HG03139 (cell line): ENCODE measurements around the gene NPW.
A peak's percentile ranks its signal among the peaks of the same experiment; 100 is the strongest.

ENCODE experiments used
- ATAC-seq: cut with Tn5 transposase; IDR thresholded peaks from one replicate; pipeline ENCODE4 v1.9.1; 2021; ENCODE audit not compliant: unreplicated experiment

The NPW gene

DNA sequence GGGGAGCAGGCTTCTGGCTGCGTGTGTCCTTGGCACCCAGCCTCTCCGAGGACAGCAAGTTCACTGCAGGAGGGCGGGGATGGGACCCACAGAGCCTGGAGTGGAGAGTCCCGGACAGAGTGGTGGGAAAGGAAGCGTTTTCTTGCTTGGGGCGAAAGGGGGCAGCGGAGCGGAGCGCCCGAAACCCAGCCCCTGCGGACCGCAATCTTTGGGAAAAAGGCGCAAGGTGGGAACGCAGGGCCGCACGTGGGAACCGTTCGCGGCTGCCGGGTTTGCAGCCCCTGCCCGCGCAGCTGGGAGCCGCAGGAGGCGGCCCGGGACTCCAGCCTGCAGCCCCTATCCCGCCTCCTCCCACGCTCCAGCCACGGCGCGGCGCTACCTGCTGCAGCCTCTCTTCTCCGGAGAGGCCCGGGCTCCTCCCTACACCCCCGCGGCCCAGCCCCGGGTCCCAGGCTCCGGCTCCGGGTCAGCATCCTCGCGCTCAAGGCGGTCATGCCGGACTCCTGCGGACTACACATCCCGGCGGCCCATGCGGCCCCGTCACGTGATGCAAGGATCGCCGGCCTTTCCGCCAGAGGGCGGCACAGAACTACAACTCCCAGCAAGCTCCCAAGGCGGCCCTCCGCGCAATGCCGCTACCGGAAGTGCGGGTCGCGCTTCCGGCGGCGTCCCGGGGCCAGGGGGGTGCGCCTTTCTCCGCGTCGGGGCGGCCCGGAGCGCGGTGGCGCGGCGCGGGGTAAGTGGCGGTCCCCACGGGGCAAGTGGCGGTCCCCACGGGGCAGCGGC lies 27.9 kb downstream of the NPW start, which contains the start of the genes NTHL1 and TSC2:
TSS of gene NTHL1 (minus strand) at position 505 of the 786 bp plus-strand sequence. CDS start at position 494, 11 bp downstream.
TSS of gene TSC2 (plus strand) at position 656 of the 786 bp plus-strand sequence. CDS start 631 bp downstream, outside the sequence.
- peak; percentile 91 for ATAC-seq

DNA sequence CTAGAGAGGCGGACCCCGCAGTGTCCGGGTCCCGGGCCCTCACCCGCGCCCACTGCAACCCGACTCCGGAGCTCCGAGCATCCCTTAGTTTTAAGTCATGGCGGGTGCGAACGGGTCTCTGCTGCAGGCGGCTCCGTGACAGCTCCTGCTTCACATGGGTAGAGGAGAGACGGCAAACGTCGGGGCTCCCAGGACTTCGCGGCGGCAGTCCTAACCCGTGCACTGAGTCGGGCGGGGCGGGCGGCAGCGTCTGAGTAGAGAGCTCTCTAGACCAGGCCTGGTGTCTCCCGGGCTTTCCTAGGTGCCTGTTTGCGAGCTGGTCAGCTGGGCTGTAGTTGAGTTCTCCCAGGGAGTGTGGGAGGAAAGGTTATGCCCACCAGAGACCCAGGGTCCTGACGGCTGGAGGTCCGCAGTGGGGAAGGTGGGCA lies 28.5 kb downstream of the NPW start:
- ATAC-seq: no peak

DNA sequence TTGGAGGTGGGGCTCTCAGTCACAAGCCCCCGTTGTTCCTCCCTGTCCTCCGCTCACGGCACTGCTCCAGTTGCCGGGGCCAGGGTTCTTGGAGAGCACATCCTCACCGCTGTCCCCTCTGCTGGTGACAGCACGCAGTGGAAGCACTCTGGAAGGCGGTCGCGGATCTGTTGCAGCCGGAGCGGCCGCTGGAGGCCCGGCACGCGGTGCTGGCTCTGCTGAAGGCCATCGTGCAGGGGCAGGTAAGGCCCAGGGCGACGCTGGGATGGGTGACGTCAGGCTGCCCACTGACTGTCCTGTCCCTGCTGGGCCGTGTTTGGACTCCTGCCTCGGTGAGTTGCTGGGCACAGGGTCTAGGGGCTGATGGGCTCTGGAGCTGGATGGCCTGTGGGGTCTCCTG lies 33.6 kb downstream of the NPW start:
- ATAC-seq: no peak

DNA sequence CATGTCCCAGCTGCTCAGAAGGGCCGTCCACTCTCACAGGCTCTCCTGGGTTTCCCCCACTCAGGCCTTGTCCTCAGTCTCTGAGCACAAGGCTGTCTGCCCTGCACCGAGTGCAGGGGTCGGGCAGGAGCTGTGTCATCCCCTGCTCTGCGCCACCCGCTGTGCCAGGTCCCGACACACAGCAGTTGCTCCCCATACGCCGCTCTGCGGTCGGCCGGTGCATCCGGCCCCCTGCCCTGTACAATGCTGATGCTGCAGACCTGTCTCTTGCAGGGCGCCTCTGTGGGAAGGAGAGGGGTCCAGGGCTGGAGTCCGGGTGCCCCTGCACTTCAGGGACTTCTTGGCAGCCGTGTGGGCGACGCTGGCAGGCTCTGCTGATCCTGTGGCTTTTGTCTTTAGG lies 34.3 kb downstream of the NPW start:
- ATAC-seq: no peak

DNA sequence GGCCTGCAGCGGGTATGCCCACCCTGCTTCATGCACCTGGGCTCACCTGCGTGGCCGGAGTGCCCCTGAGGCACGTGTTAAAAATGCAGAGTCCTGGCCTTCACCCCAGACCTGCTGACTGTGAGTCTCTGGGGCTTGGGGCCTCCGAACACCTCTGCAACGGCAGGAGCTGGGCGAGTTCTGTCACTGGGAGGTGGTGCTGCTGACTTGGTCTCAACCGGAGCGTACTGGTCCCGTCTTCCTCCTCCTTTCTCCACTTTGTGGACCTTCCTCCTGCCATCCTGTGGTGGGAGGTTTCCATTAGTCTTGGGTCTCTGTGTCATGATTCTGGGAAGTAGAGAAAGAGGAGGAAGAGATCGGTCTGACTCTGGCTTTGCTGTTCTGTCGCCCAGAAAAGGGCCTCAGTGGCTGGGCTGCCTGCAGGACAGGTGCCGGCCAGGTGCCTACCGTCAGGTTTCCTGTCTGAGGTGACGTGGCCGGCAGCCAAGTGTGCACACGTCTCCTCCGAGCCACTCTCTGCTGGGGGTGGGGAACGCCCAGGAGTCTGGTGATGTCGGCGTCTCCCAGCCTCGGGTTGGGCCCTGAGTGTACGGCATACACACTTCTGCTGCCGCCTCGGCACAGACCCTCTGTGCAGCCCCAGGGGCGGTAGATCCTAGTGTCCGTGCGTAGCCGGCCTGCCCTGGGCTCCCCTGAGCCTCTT lies 35.1 kb downstream of the NPW start:
- ATAC-seq: no peak

DNA sequence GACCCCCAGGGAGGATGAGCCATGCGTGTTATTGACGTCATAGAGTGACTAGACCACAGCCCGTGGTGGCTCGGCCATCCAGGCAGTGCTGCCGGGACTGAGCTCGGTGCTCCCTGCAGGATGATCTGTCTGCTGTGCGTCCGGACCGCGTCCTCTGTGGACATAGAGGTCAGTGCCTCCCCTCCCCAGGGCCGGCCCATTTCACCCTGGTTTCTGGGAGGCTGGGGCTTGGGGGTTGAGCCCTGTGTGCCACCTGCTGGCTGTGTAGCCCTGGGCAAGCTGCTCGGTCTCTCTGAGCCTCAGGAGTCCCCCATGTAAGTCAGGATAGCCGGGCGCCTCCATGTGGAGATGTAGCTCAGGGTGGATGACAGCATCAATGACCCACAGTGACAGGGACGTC lies 36.5 kb downstream of the NPW start:
- no peak for ATAC-seq

DNA sequence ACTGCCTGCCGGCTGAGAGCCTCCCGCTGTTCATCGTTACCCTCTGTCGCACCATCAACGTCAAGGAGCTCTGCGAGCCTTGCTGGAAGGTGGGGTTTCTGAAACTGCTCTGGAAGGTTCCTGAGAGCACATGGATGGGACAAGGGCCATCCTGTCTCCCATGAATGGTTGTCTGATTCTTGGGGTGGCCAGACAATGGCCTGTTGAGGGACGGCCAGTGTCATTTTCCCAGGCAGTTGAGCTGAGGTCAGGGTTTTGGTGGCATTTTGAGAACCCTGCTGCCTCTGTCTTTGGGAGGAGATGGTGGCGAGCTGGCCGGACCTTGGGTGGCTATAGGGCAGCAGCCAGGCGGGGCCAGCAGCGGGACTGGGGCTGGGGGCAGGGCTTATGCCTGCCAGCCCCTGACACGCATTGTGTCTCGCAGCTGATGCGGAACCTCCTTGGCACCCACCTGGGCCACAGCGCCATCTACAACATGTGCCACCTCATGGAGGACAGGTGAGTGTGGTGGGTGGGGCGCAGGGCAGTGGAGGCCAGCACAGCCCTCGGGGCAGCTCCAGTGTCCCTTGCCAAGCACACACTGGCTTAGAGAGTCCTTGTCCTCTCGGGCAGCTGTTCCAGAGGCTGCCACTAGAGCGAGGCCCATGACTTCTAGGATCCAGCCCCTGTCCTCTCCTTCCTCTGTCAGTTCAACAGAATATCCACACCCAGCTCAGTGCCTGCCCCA lies 37.3 kb downstream of the NPW start:
- no peak for ATAC-seq

DNA sequence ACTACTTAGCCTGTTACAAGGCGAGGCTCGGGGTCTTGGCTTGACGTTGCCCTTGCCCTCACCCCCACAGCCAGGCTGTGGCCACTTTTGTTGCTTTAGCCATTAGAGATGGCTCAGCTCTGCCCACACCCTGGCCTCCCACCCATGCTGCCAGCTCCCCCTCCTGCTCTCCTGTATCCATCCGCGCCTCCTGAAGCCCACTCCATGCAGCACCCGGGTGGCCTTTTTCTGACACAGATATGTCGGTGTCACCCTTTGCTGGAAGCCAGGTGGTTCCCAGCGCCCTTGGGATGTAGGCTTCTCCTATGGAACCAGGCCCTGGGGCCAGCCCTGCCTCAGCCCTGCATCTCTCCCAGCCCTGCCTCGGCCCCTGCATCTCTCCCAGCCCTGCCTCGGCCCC lies 37.9 kb downstream of the NPW start:
- no peak for ATAC-seq

DNA sequence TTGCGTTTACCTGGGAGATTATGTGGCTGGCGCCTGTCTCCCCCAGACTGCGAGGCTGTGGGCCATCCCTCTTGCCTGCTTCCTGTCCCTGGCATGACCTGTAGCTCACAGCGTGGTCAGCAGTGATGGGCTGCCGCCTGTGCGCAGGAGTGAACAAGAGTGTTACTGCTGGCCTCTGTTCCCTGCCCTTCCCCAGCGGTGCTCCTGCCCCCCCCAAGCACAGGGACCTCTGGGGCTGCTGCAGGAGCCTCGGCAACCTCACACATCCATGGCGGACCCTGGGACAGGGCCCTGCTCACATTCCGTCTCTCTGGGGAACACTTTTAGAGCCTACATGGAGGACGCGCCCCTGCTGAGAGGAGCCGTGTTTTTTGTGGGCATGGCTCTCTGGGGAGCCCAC lies 38.8 kb downstream of the NPW start:
- ATAC-seq: no peak

DNA sequence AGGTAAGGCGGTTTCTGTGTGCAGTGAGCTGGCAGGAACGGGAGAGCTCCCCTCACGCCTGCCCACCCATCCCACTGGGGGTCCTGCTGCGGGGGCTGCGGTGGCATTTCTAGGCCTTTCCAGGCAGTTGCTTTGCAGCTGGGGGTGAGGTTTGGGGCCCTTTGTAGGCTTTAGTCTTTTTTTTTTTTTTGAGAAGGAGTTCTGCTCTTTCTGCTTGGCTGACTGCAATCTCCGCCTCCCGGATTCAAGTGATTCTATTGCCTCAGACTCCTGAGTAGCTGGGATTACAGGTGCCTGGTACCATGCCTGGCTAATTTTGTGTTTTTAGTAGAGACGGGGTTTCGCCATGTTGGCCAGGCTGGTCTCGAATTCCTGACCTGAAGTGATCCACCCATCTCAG lies 39.3 kb downstream of the NPW start:
- no peak for ATAC-seq

DNA sequence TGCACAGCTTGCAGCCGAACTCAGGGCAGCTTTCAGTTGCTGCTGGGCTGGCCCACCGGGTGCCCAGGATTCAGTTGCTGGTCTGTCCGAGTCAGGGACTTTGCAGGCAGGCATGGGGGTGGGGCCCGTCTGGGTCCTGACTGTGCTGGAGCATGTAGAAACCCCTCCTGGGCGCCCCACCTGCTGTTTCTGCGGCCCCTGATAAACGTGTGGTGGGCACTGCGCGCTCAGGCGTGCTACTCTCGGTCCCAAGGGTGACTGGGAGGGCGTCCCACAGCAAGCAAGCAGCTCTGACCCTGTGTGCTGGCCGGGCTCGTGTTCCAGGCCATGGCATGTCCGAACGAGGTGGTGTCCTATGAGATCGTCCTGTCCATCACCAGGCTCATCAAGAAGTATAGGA lies 40.8 kb downstream of the NPW start:
- ATAC-seq: no peak

DNA sequence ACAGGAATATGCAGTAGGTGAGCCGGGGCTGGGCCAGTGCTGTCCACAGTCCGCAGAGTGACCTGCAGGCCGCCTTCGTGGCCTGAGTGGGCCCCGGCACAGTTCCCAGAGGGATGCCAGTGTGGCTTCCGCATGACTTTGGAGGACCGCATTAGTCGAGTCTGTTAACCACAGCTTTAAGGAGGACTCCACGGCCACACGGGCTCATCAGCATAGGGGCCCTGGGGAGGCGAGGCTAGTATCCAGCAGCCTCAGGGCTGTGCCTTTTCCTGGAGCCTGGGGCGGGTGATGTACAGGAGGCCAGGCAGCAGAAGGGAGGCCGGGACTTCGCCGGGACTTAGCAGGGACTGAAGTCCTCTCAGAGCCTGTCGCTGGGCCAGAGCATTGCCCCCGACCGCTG lies 41.4 kb downstream of the NPW start:
- no peak for ATAC-seq

DNA sequence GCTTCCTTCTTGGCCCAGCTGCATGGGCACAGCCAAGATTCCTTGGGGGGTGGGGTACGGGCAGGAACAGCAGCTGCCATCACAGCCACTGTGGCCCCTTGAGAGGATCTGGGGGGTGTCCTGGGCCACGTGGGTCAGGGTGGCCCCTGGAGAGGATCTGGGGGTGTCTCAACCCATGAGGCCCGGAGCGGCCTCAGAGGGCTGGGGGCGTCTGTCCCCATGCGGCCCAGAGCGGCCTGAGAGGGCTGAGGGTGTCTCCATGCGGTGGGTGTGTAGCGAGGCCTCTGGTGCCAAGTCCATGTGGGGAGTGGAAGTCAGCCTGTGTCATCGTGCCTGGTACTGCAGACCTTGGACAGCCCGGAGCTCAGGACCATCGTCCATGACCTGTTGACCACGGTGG lies 41.9 kb downstream of the NPW start:
- ATAC-seq: no peak

DNA sequence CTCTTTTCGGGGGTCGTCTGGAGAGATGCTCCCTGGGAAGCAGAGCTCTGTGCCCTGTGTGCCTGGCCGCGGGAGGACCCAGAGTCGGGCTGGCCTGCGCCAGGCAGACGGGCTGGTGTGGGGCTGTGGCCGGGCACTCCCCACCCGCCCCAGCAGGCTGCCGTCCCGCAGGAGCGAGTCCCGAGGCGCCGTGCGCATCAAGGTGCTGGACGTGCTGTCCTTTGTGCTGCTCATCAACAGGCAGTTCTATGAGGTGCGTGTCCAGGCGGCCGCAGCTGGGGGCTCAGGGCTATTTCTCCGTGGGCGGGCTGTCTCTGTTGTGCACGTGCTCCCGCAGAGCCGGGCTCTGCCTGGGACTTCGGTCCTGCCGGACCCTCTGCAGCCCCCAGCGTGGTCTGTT lies 43.2 kb downstream of the NPW start:
- ATAC-seq: no peak

DNA sequence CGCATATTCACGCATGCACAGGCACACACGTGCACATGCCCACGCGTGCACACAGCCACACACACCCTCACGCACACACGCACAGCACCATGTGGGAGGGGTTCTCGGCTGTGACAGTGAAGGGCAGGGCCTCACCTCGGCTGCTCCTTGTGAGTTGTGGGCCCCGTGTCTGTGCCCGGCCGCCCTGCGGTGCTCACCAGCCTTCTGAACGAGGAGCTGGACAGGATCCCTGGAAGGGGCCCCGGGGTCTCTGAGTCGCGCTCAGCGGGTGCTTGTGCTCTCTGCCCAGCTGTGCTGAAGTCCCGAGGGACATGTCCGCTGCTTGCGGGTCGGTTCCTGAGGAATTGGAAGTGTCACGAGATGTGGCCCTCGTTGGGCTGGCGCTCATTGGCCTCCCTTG lies 44.3 kb downstream of the NPW start:
- ATAC-seq: no peak

DNA sequence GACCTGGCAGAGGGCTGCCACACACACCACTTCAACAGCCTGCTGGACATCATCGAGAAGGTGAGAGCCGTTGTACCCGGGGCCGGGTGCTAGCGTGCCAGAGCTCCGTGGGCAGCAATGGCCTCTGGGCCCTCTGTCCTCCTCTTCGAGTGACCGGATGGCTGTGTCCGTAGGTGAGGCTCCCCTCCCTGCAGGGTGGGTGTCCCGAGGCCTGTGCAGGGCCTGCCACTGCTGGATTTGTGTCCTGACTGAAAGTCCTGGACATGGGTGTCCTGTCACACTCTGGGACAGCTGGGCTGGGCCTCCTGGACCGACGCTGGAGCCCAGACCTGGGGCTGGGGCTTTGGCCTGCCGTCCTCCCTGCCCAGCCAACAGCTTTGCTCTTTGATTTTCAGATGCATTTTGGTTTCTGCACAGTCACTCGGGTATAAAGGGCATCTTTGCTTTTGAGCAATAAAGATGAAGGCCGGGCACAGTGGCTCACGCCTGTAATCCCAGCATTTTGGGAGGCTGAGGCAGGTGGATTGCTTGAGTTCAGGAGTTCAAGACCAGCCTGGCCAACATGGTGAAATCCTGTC lies 44.9 kb downstream of the NPW start:
- no peak for ATAC-seq

DNA sequence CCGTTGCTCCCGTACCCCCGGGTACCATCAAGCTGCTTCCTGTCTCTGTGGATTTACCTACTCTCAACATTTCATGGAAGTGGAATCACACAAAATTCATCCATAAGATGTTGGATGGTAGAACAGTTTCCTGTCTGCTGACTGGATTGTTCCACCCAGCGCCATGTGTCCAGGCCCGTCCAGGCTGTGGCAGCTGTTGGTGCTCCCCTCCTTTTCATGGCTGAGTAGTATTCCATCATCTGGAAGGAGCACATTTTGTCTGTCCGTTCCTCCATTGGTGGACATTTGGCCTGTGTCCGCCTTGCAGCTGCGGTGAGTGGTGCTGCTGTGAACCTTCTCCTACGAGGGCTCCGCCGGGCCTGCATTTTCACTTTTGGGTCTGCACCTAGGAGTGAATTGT lies 46.6 kb downstream of the NPW start:
- ATAC-seq: no peak
